ENCODE results near the gene FBLIM1. TPM values are rescaled to one million over a fixed set of nuclear protein-coding genes. Genes with fewer than 3 reads are reported as not detected.

Gene FBLIM1
- total and polyA plus RNA-seq, 2 experiments from 2014 or later = 117 to 120 TPM

GRCh38 chr1:15755646-15756040 lies 3.0 kb upstream of the FBLIM1 start:
- Histone ChIP-seq H3K27ac (no peak overlapping the region), H3K4me2 (no peak overlapping the region), H3K9me2 (replicated peaks; ENCODE audit: insufficient read depth) (no peaks in the 10 kb centered on the region), H3K4me1 (ENCODE audit: insufficient read depth) (peaks cover 23% of the 10 kb centered on the region), H3K4me3 (no peak overlapping the region), H3K79me2 (peaks cover 23% of the 10 kb centered on the region), H3K9me3 (ENCODE audit: low read depth) (no peaks in the 10 kb centered on the region), H3K27me3 (no peaks in the 10 kb centered on the region), H3K36me3 (replicated peaks; ENCODE audit: insufficient read depth, low read depth) (no peaks in the 10 kb centered on the region), H4K20me1 (ENCODE audit: insufficient read depth, poor library complexity, severe bottlenecking) (peaks cover 2% of the 10 kb centered on the region), H2AFZ (no peak overlapping the region)
- DNase-seq (ENCODE audit: low spot score) = no peak
- TF ChIP-seq CTCF (IDR thresholded peaks at IDR 0.05; ENCODE audit: poor library complexity) = no peak
- TF ChIP-seq EZH2 (IDR thresholded peaks at IDR 0.05; ENCODE audit: borderline replicate concordance) = no peak
- TF ChIP-seq EZH2phosphoT487 (IDR thresholded peaks at IDR 0.05; ENCODE audit: low read depth, severe bottlenecking, unreplicated experiment) = no peak
- WGBS (ENCODE audit: low lambda C conversion rate, missing lambda C conversion rate) = 90% methylated on average over 4 of the region's 4 CpGs

- peaks cover 31% of the 10 kb centered on the region for H3K79me2 ChIP-seq
- 78% methylated on average over 21 of the region's 21 CpGs for WGBS (ENCODE audit: low lambda C conversion rate, missing lambda C conversion rate)
- TF ChIP-seq EZH2phosphoT487 (IDR thresholded peaks at IDR 0.05; ENCODE audit: low read depth, severe bottlenecking, unreplicated experiment) = no peak
- no peaks in the 10 kb centered on the region for H3K9me3 ChIP-seq (ENCODE audit: low read depth)
- H3K27me3 ChIP-seq = no peaks in the 10 kb centered on the region
- no peaks in the 10 kb centered on the region for H3K36me3 ChIP-seq (replicated peaks; ENCODE audit: insufficient read depth, low read depth)
- peak overlapping the region; percentile 95 for H3K27ac ChIP-seq
- H2AFZ ChIP-seq = no peak overlapping the region
- H3K4me2 ChIP-seq = no peak overlapping the region
- no peak overlapping the region for H3K4me3 ChIP-seq
- peaks cover 9% of the 10 kb centered on the region for H4K20me1 ChIP-seq (ENCODE audit: insufficient read depth, poor library complexity, severe bottlenecking)
- H3K4me1 ChIP-seq (ENCODE audit: insufficient read depth) = peaks cover 30% of the 10 kb centered on the region
- DNase-seq (ENCODE audit: low spot score) = no peak
- no peaks in the 10 kb centered on the region for H3K9me2 ChIP-seq (replicated peaks; ENCODE audit: insufficient read depth)
These were observed 2.2 kb upstream of the FBLIM1 start for GRCh38 chr1:15756143-15757015.

- DNase-seq (ENCODE audit: low spot score) = no peak
- peak overlapping the region; percentile 95 for H3K27ac ChIP-seq
- peaks cover 38% of the 10 kb centered on the region for H3K79me2 ChIP-seq
- no peaks in the 10 kb centered on the region for H3K36me3 ChIP-seq (replicated peaks; ENCODE audit: insufficient read depth, low read depth)
- no peaks in the 10 kb centered on the region for H3K9me3 ChIP-seq (ENCODE audit: low read depth)
- H3K4me2 ChIP-seq = peak overlapping the region; percentile 87
- H4K20me1 ChIP-seq (ENCODE audit: insufficient read depth, poor library complexity, severe bottlenecking) = peaks cover 16% of the 10 kb centered on the region
- no peaks in the 10 kb centered on the region for H3K9me2 ChIP-seq (replicated peaks; ENCODE audit: insufficient read depth)
- H2AFZ ChIP-seq = no peak overlapping the region
- 79% methylated on average over 9 of the region's 9 CpGs for whole genome bisulfite sequencing (ENCODE audit: low lambda C conversion rate, missing lambda C conversion rate)
- H3K4me3 ChIP-seq = no peak overlapping the region
- no peaks in the 10 kb centered on the region for H3K27me3 ChIP-seq
- peaks cover 36% of the 10 kb centered on the region for H3K4me1 ChIP-seq (ENCODE audit: insufficient read depth)
- TF ChIP-seq EZH2phosphoT487 (IDR thresholded peaks at IDR 0.05; ENCODE audit: low read depth, severe bottlenecking, unreplicated experiment) (no peak), EZH2 (IDR thresholded peaks at IDR 0.05; ENCODE audit: borderline replicate concordance) (no peak), CTCF (IDR thresholded peaks at IDR 0.05; ENCODE audit: poor library complexity) (no peak)
These were observed 1.5 kb upstream of the FBLIM1 start for GRCh38 chr1:15757016-15757543.
